Trophoblast cell (in vitro differentiated cells and primary cell): ENCODE results near the gene ABCB6.

Source experiments
- DNase-seq, 2 donors: peaks; one replicate each; pipeline ENCODE4 v3.0.0-alpha.2; 2016
- H2AFZ ChIP-seq: 2 replicates; pipeline ENCODE4 v1.6.1; 2013; ENCODE audit warnings: low read length, moderate library complexity, mild to moderate bottlenecking; ENCODE audit not compliant: insufficient read depth, poor library complexity
- H2AK5ac ChIP-seq: 2 replicates; pipeline ENCODE4 v1.6.1; 2013; ENCODE audit warnings: mild to moderate bottlenecking, low read length
- H2BK120ac ChIP-seq: 2 replicates; pipeline ENCODE4 v1.6.1; 2013; ENCODE audit warnings: low read length, mild to moderate bottlenecking, moderate library complexity; ENCODE audit not compliant: insufficient read depth, poor library complexity
- H2BK12ac ChIP-seq: 2 replicates; pipeline ENCODE4 v1.6.1; 2013; ENCODE audit warnings: mild to moderate bottlenecking, low read length, moderate library complexity
- H2BK5ac ChIP-seq: 2 replicates; pipeline ENCODE4 v1.6.1; 2013; ENCODE audit warnings: low read length, low read depth, moderate library complexity, mild to moderate bottlenecking; ENCODE audit not compliant: poor library complexity
- H3K14ac ChIP-seq: 2 replicates; pipeline ENCODE4 v1.6.1; 2013; ENCODE audit warnings: mild to moderate bottlenecking, low read length
- H3K18ac ChIP-seq: 2 replicates; pipeline ENCODE4 v1.6.1; 2013; ENCODE audit warnings: mild to moderate bottlenecking, low read length
- H3K23ac ChIP-seq: 2 replicates; pipeline ENCODE4 v1.6.1; 2013; ENCODE audit warnings: low read length
- H3K27ac ChIP-seq: 2 replicates; pipeline ENCODE4 v1.5.1; 2013; ENCODE audit warnings: low read depth, mild to moderate bottlenecking, inconsistent platforms, low read length, moderate library complexity
- H3K27me3 ChIP-seq: 2 replicates; pipeline ENCODE4 v1.6.1; 2013; ENCODE audit warnings: inconsistent platforms, mild to moderate bottlenecking, low read length, moderate library complexity; ENCODE audit not compliant: insufficient read depth
- H3K36me3 ChIP-seq, 2 experiments: 1 replicate in 1 of 2; 2 replicates in 1 of 2; pipeline ENCODE4 v1.6.1; 2013; ENCODE audit warnings: low read length in 2 of 2, mild to moderate bottlenecking in 2 of 2, moderate library complexity in 1 of 2; ENCODE audit not compliant: insufficient read depth in 2 of 2, control insufficient read depth in 1 of 2
- H3K4ac ChIP-seq: 2 replicates; pipeline ENCODE4 v1.6.1; 2013; ENCODE audit warnings: low read depth, mild to moderate bottlenecking, low read length, moderate library complexity
- H3K4me1 ChIP-seq, 2 experiments: 1 replicate in 1 of 2; 2 replicates in 1 of 2; pipeline ENCODE4 v1.6.1; 2013; ENCODE audit warnings: low read length in 2 of 2, mild to moderate bottlenecking in 2 of 2, moderate library complexity in 1 of 2; ENCODE audit not compliant: insufficient read depth in 2 of 2, control insufficient read depth in 1 of 2
- H3K4me2 ChIP-seq: 2 replicates; pipeline ENCODE4 v1.6.1; 2013; ENCODE audit warnings: inconsistent platforms, mild to moderate bottlenecking, low read length, moderate library complexity
- H3K4me3 ChIP-seq: 2 replicates; pipeline ENCODE4 v1.5.1; 2013; ENCODE audit warnings: mild to moderate bottlenecking, low read depth, low read length, inconsistent platforms
- H3K79me1 ChIP-seq: one replicate; pipeline ENCODE4 v1.6.1; 2013; ENCODE audit warnings: low read length
- H3K79me2 ChIP-seq: 2 replicates; pipeline ENCODE4 v1.6.1; 2013; ENCODE audit warnings: low read length, mild to moderate bottlenecking; ENCODE audit not compliant: control insufficient read depth, insufficient read depth, poor library complexity
- H3K9ac ChIP-seq: 2 replicates; pipeline ENCODE4 v1.6.1; 2013; ENCODE audit warnings: mild to moderate bottlenecking, low read length
- H3K9me3 ChIP-seq: 2 replicates; pipeline ENCODE4 v1.6.1; 2013; ENCODE audit warnings: low read depth, mild to moderate bottlenecking, control low read depth, inconsistent platforms, low read length; ENCODE audit not compliant: insufficient read depth
- H4K12ac ChIP-seq: 2 replicates; pipeline ENCODE4 v1.6.1; 2013; ENCODE audit warnings: low read depth, mild to moderate bottlenecking, low read length, moderate library complexity
- H4K8ac ChIP-seq: 2 replicates; pipeline ENCODE4 v1.6.1; 2013; ENCODE audit warnings: low read depth, mild to moderate bottlenecking, low read length, moderate library complexity
- H4K91ac ChIP-seq: one replicate; pipeline ENCODE4 v1.6.1; 2013; ENCODE audit warnings: low read depth, mild to moderate bottlenecking, low read length, moderate library complexity
- WGBS: extraction: QIAGEN DNeasy Blood & Tissue Kit; methylation state at CpG from one replicate; pipeline ENCODE4 v1.1.7; 2013; ENCODE audit warnings: missing lambda C conversion rate; ENCODE audit not compliant: insufficient read length, insufficient coverage; ENCODE audit errors: extremely low coverage; 5-methylcytosine and 5-hydroxymethylcytosine counted together

The ABCB6 gene

GRCh38 chr2:219216535-219216915 is 2.2 kb downstream of the ABCB6 start:
- WGBS: no CpG with 5 or more reads among the region's 6 CpGs

GRCh38 chr2:219215871-219216534 is 2.8 kb downstream of the ABCB6 start:
- H2BK12ac ChIP-seq: no peak overlapping the region
- H4K91ac ChIP-seq: no peak overlapping the region
- no peak overlapping the region for H3K9ac ChIP-seq

More at GRCh38 chr2:219216535-219216915, 2.2 kb downstream of the ABCB6 start:
- no peak overlapping the region for H3K18ac ChIP-seq
- peaks cover 44 to 50% of the 10 kb centered on the region in 2 experiments for H3K36me3 ChIP-seq
- peaks cover 12% of the 10 kb centered on the region for H3K79me1 ChIP-seq
- DNase-seq: no peak
- H3K4ac ChIP-seq: no peak overlapping the region
- peak overlapping the region; percentile 6 for H3K4me3 ChIP-seq
- H3K9ac ChIP-seq: no peak overlapping the region
- no peak overlapping the region for H4K91ac ChIP-seq
- no peak overlapping the region for H3K27ac ChIP-seq
- no peak overlapping the region for H2BK120ac ChIP-seq
- no peak overlapping the region for H2BK5ac ChIP-seq
- no peaks in the 10 kb centered on the region for H3K9me3 ChIP-seq
- peaks cover 8% of the 10 kb centered on the region for H3K79me2 ChIP-seq
- H2AFZ ChIP-seq: no peak overlapping the region
- H2AK5ac ChIP-seq: no peak overlapping the region
- H3K23ac ChIP-seq: no peak overlapping the region
- H4K12ac ChIP-seq: no peak overlapping the region
- no peak overlapping the region for H2BK12ac ChIP-seq
- H3K27me3 ChIP-seq: no peaks in the 10 kb centered on the region
- H3K14ac ChIP-seq: no peak overlapping the region
- H3K4me2 ChIP-seq: no peak overlapping the region
- no peak overlapping the region for H4K8ac ChIP-seq
- peaks cover 10 to 15% of the 10 kb centered on the region in 2 experiments for H3K4me1 ChIP-seq

GRCh38 chr2:219214786-219215185 is 4.0 kb downstream of the ABCB6 start:
- Histone ChIP-seq H4K8ac (no peak overlapping the region), H3K4me3 (no peak overlapping the region), H2BK120ac (no peak overlapping the region), H2BK5ac (no peak overlapping the region), H3K27me3 (no peaks in the 10 kb centered on the region), H3K18ac (no peak overlapping the region), H3K23ac (no peak overlapping the region), H4K12ac (no peak overlapping the region), H3K9me3 (no peaks in the 10 kb centered on the region), H3K36me3 (peaks cover 44 to 49% of the 10 kb centered on the region in 2 experiments), H3K4me1 (peaks cover 10 to 15% of the 10 kb centered on the region in 2 experiments), H3K14ac (no peak overlapping the region), H3K4me2 (no peak overlapping the region), H3K79me1 (peaks cover 12% of the 10 kb centered on the region), H4K91ac (no peak overlapping the region), H3K27ac (no peak overlapping the region), H2AFZ (no peak overlapping the region), H3K9ac (no peak overlapping the region), H3K4ac (no peak overlapping the region), H3K79me2 (peaks cover 8% of the 10 kb centered on the region), H2BK12ac (no peak overlapping the region), H2AK5ac (no peak overlapping the region)
- DNase-seq: no peak
- WGBS: no CpG with 5 or more reads among the region's 6 CpGs

More at GRCh38 chr2:219215871-219216534, 2.8 kb downstream of the ABCB6 start:
- Histone ChIP-seq H3K4me3 (peak overlapping the region; percentile 6), H2AK5ac (no peak overlapping the region), H3K9me3 (no peaks in the 10 kb centered on the region), H3K27ac (no peak overlapping the region), H3K18ac (no peak overlapping the region), H3K36me3 (peaks cover 43 to 49% of the 10 kb centered on the region in 2 experiments), H3K4me2 (no peak overlapping the region), H3K4ac (no peak overlapping the region), H3K14ac (no peak overlapping the region), H4K12ac (no peak overlapping the region), H3K27me3 (no peaks in the 10 kb centered on the region), H2BK5ac (no peak overlapping the region), H3K79me2 (peaks cover 8% of the 10 kb centered on the region), H4K8ac (no peak overlapping the region), H3K79me1 (peaks cover 12% of the 10 kb centered on the region), H2AFZ (no peak overlapping the region), H3K4me1 (peaks cover 10 to 15% of the 10 kb centered on the region in 2 experiments), H2BK120ac (no peak overlapping the region), H3K23ac (no peak overlapping the region)
- no peak for DNase-seq
- WGBS: no CpG with 5 or more reads among the region's 27 CpGs

GRCh38 chr2:219214141-219214540 is 4.6 kb downstream of the ABCB6 start:
- no CpG with 5 or more reads among the region's 15 CpGs for WGBS
- H4K8ac ChIP-seq: no peak overlapping the region
- no peak overlapping the region for H3K14ac ChIP-seq
- peak overlapping the region; percentile 22 for H4K12ac ChIP-seq
- H3K9me3 ChIP-seq: no peaks in the 10 kb centered on the region
- H3K9ac ChIP-seq: no peak overlapping the region
- H3K4me1 ChIP-seq: peaks cover 6 to 12% of the 10 kb centered on the region in 2 experiments
- no peak overlapping the region for H3K4me3 ChIP-seq
- peaks cover 49 to 54% of the 10 kb centered on the region in 2 experiments for H3K36me3 ChIP-seq
- no peak for DNase-seq
- H2AFZ ChIP-seq: no peak overlapping the region
- no peak overlapping the region for H3K23ac ChIP-seq
- H2BK120ac ChIP-seq: no peak overlapping the region
- H2AK5ac ChIP-seq: no peak overlapping the region
- H3K4ac ChIP-seq: no peak overlapping the region
- peaks cover 11% of the 10 kb centered on the region for H3K79me1 ChIP-seq
- H3K18ac ChIP-seq: no peak overlapping the region
- H2BK5ac ChIP-seq: no peak overlapping the region
- peaks cover 8% of the 10 kb centered on the region for H3K79me2 ChIP-seq
- no peak overlapping the region for H4K91ac ChIP-seq
- no peak overlapping the region for H3K27ac ChIP-seq
- no peaks in the 10 kb centered on the region for H3K27me3 ChIP-seq
- no peak overlapping the region for H3K4me2 ChIP-seq
- no peak overlapping the region for H2BK12ac ChIP-seq
